Liver (tissue), 9 donors: ENCODE measurements around the gene CEBPG. TPM values are rescaled to one million over a fixed set of nuclear protein-coding genes. Genes with fewer than 3 reads are reported as not detected.

Source experiments
- DNase-seq: peaks from one replicate; pipeline ENCODE4 v3.0.0-alpha.2; 2017; ENCODE audit warnings: low spot score
- H3K27ac ChIP-seq, 2 donors: one replicate each; pipeline ENCODE4 v1.7.0; 2013; ENCODE audit warnings: inconsistent platforms in 2 of 2, low read length in 2 of 2, control low read depth in 1 of 2, low read depth in 1 of 2, mild to moderate bottlenecking in 1 of 2
- H3K27me3 ChIP-seq, 4 donors: one replicate each; pipeline versions ENCODE4 v1.6.1 to v1.7.0; 2013; ENCODE audit warnings: low read length in 3 of 4, inconsistent platforms in 1 of 4, mild to moderate bottlenecking in 1 of 4, moderate library complexity in 1 of 4; ENCODE audit not compliant: control insufficient read depth in 4 of 4, insufficient read depth in 4 of 4
- H3K36me3 ChIP-seq, 4 donors: one replicate each; pipeline versions ENCODE4 v1.6.1 to v1.7.0; 2013; ENCODE audit warnings: low read length in 3 of 4, mild to moderate bottlenecking in 3 of 4, low read depth in 1 of 4, moderate library complexity in 1 of 4; ENCODE audit not compliant: control insufficient read depth in 4 of 4, insufficient read depth in 3 of 4
- H3K4me1 ChIP-seq, 4 donors: one replicate each; pipeline versions ENCODE4 v1.6.1 to v1.7.0; 2013; ENCODE audit warnings: low read length in 3 of 4, mild to moderate bottlenecking in 3 of 4, moderate library complexity in 1 of 4; ENCODE audit not compliant: control insufficient read depth in 4 of 4, insufficient read depth in 4 of 4
- H3K4me3 ChIP-seq, 3 donors: one replicate each; pipeline versions ENCODE4 v1.6.1 to v1.7.0; 2013; ENCODE audit warnings: low read length in 3 of 3, control low read depth in 1 of 3, low read depth in 1 of 3, mild to moderate bottlenecking in 1 of 3
- H3K9ac ChIP-seq, 2 donors: one replicate each; pipeline ENCODE4 v1.7.0; 2013; ENCODE audit warnings: low read length in 2 of 2, mild to moderate bottlenecking in 2 of 2, moderate library complexity in 2 of 2, control low read depth in 1 of 2, low read depth in 1 of 2
- H3K9me3 ChIP-seq, 4 donors: one replicate each; pipeline versions ENCODE4 v1.6.1 to v1.7.0; 2013; ENCODE audit warnings: low read length in 3 of 4; ENCODE audit not compliant: control insufficient read depth in 4 of 4
- EGR1 ChIP-seq, 2 donors: IDR thresholded peaks; 2 replicates each; pipeline ENCODE4 v1.6.1; 2016 to 2018; ENCODE audit warnings: antibody characterized with exemption in 2 of 2, low read depth in 2 of 2
- FOXA1 ChIP-seq: IDR thresholded peaks from 2 replicates; pipeline ENCODE4 v1.6.1; 2016; ENCODE audit warnings: antibody characterized with exemption
- FOXA2 ChIP-seq: IDR thresholded peaks from 2 replicates; pipeline ENCODE4 v1.6.1; 2016; ENCODE audit warnings: antibody characterized with exemption
- HNF4A ChIP-seq, 2 donors: conservative IDR thresholded peaks; 2 replicates each; pipeline ENCODE4 v1.6.1; 2016; ENCODE audit warnings: antibody characterized with exemption in 2 of 2, mild to moderate bottlenecking in 2 of 2
- HNF4G ChIP-seq: IDR thresholded peaks from 2 replicates; pipeline ENCODE4 v1.6.1; 2016; ENCODE audit warnings: antibody characterized with exemption
- JUND ChIP-seq, 2 donors: IDR thresholded peaks; 2 replicates each; pipeline ENCODE4 v1.6.1; 2016; ENCODE audit warnings: antibody characterized with exemption in 2 of 2
- NR2F2 ChIP-seq: IDR thresholded peaks from 2 replicates; pipeline ENCODE4 v1.6.1; 2016; ENCODE audit warnings: antibody characterized with exemption
- RAD21 ChIP-seq, 2 donors: IDR thresholded peaks; 2 replicates each; pipeline ENCODE4 v1.6.1; 2016; ENCODE audit warnings: antibody characterized with exemption in 2 of 2, mild to moderate bottlenecking in 2 of 2
- RXRA ChIP-seq, 2 donors: IDR thresholded peaks; 2 replicates each; pipeline ENCODE4 v1.6.1; 2017 to 2018; ENCODE audit warnings: antibody characterized with exemption in 2 of 2, mild to moderate bottlenecking in 1 of 2
- SP1 ChIP-seq: IDR thresholded peaks from 2 replicates; pipeline ENCODE4 v1.6.1; 2018; ENCODE audit warnings: antibody characterized with exemption, mild to moderate bottlenecking
- TAF1 ChIP-seq: conservative IDR thresholded peaks from 2 replicates; pipeline ENCODE4 v1.6.1; 2016; ENCODE audit warnings: antibody characterized with exemption, mild to moderate bottlenecking
- YY1 ChIP-seq: IDR thresholded peaks from 2 replicates; pipeline ENCODE4 v1.6.1; 2016; ENCODE audit warnings: antibody characterized with exemption, mild to moderate bottlenecking
- WGBS: extraction: QIAGEN DNeasy Blood & Tissue Kit; methylation state at CpG from one replicate; pipeline ENCODE4 v1.1.7; 2013; 5-methylcytosine and 5-hydroxymethylcytosine counted together
- polyA plus RNA-seq, 2 donors: library from polyadenylated mRNA; stranded (reverse) in 1 of 2; unstranded in 1 of 2; fragments of 200-250 nt in 1 of 2; fragments of >200 nt in 1 of 2; fragmentation: Nextera tagmentation in 1 of 2; extraction: Ambion mirVana in 1 of 2; gene quantifications; one replicate each; pipeline versions ENCODE4 v1.2.1 to v1.2.3, GENCODE V29; 2013 to 2015
- total RNA-seq, 2 donors: library from RNA; depleted of rRNA; stranded (reverse); fragments of >200 nt; gene quantifications; one replicate each; pipeline ENCODE4 v1.2.3, GENCODE V29; 2014
- TF ChIP-seq, protein P1 (sequence below): IDR thresholded peaks from 2 replicates; pipeline ENCODE4 v1.6.1; 2016; ENCODE audit warnings: antibody characterized with exemption, mild to moderate bottlenecking
- TF ChIP-seq, protein P2 (sequence below): IDR thresholded peaks from 2 replicates; pipeline ENCODE4 v1.6.1; 2016; ENCODE audit warnings: antibody characterized with exemption
- TF ChIP-seq, protein P3 (sequence below): IDR thresholded peaks from 2 replicates; pipeline ENCODE4 v1.6.1; 2016; ENCODE audit warnings: antibody characterized with exemption
- TF ChIP-seq, protein P4 (sequence below): fragments of 150-350 bp; IDR thresholded peaks from 2 replicates; pipeline ENCODE4 v1.5.1; 2017; ENCODE audit warnings: improper control_type of control experiment, low read depth, low read length; ENCODE audit not compliant: missing input control
- donor health status: healthy.
- donor health status: healthy.
- donor health status: healthy.
- donor health status: healthy.
- donor health status: healthy.

The CEBPG gene
- total and polyA plus RNA-seq, 4 donors: 16.9 to 36.1 (median 24.2) TPM

DNA sequence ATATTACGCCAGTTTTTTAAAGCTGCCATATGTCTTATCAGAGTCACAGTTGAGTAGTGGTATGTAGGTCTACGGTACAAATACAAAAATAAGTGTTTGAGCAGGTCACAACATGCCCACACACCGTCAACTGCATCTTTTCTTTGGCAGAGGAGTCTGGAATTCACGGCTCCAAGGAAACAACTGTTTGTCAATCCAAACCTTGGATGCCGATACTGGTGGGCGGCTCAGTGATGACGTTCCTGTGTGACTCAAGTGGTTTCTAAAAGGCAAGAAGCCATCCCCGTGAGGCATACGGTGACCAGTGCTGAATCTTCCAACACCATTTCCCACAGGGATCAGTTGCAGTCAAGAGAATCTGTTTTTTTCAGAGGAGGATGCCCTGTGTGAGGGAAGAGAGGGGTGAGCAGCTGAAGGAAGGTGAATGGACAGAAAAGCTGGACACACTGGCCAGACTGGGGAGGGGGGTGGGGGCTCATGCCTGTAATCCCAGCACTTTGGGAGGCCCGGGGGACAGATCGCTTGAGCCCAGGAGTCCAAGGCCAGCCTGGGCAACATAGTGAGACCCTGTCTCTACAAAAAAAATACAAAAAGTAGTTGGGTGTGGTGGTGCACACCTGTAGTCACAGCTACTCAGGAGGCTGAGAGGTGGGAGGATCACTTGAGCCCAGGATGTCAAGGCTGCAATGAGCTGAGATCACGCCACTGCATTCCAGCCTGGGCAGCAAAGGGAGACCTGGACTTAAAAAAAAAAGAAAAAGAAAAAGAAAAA, 22.8 kb upstream of the CEBPG start:
- H3K27me3 ChIP-seq: no peaks in the 10 kb centered on the region

DNA sequence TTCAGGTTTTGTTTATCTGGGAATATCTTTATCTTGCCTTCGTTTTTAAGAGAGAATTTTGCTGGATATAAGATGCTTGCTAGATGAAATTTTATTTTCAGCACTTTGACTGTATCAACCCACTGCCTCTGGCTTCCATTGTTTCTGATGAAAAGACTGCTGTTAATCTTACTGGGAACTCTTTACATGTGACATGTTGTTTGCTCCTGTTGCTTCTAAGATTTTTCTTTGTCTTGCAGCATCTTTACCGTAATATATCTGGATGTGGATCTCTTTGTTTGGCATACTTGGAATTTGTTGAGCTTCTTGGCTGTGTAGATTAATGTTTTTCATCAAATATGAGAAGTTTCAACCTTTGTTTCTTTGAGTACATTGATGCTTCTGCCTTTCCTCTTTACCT, 18.0 kb upstream of the CEBPG start:
- Histone ChIP-seq H3K36me3 (no peaks in the 10 kb centered on the region), H3K9me3 (no peaks in the 10 kb centered on the region), H3K4me1 (no peaks in the 10 kb centered on the region), H3K27ac (no peak overlapping the region), H3K4me3 (no peak overlapping the region), H3K27me3 (no peaks in the 10 kb centered on the region), H3K9ac (no peak overlapping the region)
- no peak for DNase-seq
- WGBS: 85% methylated on average over 2 of the region's 2 CpGs
- TF ChIP-seq YY1 (no peak), EGR1 (IDR thresholded peaks at IDR 0.05; ENCODE audit: low read depth in 2 of 2) (no peak), SP1 (no peak), HNF4A (conservative IDR thresholded peaks at IDR 0.05) (no peak)
- TF ChIP-seq, protein P1, sequence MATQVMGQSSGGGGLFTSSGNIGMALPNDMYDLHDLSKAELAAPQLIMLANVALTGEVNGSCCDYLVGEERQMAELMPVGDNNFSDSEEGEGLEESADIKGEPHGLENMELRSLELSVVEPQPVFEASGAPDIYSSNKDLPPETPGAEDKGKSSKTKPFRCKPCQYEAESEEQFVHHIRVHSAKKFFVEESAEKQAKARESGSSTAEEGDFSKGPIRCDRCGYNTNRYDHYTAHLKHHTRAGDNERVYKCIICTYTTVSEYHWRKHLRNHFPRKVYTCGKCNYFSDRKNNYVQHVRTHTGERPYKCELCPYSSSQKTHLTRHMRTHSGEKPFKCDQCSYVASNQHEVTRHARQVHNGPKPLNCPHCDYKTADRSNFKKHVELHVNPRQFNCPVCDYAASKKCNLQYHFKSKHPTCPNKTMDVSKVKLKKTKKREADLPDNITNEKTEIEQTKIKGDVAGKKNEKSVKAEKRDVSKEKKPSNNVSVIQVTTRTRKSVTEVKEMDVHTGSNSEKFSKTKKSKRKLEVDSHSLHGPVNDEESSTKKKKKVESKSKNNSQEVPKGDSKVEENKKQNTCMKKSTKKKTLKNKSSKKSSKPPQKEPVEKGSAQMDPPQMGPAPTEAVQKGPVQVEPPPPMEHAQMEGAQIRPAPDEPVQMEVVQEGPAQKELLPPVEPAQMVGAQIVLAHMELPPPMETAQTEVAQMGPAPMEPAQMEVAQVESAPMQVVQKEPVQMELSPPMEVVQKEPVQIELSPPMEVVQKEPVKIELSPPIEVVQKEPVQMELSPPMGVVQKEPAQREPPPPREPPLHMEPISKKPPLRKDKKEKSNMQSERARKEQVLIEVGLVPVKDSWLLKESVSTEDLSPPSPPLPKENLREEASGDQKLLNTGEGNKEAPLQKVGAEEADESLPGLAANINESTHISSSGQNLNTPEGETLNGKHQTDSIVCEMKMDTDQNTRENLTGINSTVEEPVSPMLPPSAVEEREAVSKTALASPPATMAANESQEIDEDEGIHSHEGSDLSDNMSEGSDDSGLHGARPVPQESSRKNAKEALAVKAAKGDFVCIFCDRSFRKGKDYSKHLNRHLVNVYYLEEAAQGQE: no peak
- TF ChIP-seq, protein P2, sequence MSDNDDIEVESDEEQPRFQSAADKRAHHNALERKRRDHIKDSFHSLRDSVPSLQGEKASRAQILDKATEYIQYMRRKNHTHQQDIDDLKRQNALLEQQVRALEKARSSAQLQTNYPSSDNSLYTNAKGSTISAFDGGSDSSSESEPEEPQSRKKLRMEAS: no peak

More for the DNA sequence above, 22.8 kb upstream of the CEBPG start:
- Histone ChIP-seq H3K27ac (no peak overlapping the region), H3K4me1 (peaks cover 4 to 24% (median 18%) of the 10 kb centered on the region in 4 donors), H3K4me3 (no peak overlapping the region), H3K9ac (no peak overlapping the region), H3K36me3 (no peaks in the 10 kb centered on the region), H3K9me3 (no peaks in the 10 kb centered on the region)
- TF ChIP-seq HNF4G (no peak), JUND (IDR thresholded peaks at IDR 0.05) (no peak), NR2F2 (no peak), SP1 (no peak), EGR1 (IDR thresholded peaks at IDR 0.05; ENCODE audit: low read depth in 2 of 2) (no peak), RAD21 (IDR thresholded peaks at IDR 0.05) (no peak), FOXA2 (no peak), YY1 (no peak), TAF1 (no peak)
- TF ChIP-seq, protein P2: no peak
- TF ChIP-seq, protein P3, sequence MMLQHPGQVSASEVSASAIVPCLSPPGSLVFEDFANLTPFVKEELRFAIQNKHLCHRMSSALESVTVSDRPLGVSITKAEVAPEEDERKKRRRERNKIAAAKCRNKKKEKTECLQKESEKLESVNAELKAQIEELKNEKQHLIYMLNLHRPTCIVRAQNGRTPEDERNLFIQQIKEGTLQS: no peak
- WGBS: 83% methylated on average over 12 of the region's 12 CpGs
- DNase-seq: no peak

DNA sequence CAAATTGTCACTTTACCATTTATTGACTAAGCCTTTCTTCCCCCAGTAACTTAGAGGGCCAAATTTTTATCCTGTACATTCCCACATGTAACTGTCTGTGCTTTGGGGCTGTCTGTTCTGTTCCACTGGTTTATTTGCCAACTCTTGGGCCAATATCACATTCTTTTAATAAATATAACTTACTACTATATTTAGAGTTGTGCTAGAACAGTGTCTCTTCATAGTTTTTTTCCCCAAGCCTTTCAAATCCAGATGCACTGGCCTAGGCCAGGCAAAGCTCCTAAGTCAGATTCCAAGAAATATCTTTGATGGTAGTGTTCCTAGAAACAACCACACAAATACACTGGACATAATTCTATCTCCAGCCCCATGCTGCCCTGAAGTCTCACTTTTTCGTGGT, 16.0 kb upstream of the CEBPG start:
- no peak for DNase-seq
- Histone ChIP-seq H3K27ac (no peak overlapping the region), H3K4me3 (no peak overlapping the region), H3K36me3 (no peaks in the 10 kb centered on the region), H3K9ac (no peak overlapping the region), H3K4me1 (no peaks in the 10 kb centered on the region), H3K27me3 (no peaks in the 10 kb centered on the region), H3K9me3 (no peaks in the 10 kb centered on the region)
- TF ChIP-seq, protein P3: no peak
- no peak for TF ChIP-seq RXRA (IDR thresholded peaks at IDR 0.05)
- no peak for TF ChIP-seq FOXA1
- TF ChIP-seq, protein P4, sequence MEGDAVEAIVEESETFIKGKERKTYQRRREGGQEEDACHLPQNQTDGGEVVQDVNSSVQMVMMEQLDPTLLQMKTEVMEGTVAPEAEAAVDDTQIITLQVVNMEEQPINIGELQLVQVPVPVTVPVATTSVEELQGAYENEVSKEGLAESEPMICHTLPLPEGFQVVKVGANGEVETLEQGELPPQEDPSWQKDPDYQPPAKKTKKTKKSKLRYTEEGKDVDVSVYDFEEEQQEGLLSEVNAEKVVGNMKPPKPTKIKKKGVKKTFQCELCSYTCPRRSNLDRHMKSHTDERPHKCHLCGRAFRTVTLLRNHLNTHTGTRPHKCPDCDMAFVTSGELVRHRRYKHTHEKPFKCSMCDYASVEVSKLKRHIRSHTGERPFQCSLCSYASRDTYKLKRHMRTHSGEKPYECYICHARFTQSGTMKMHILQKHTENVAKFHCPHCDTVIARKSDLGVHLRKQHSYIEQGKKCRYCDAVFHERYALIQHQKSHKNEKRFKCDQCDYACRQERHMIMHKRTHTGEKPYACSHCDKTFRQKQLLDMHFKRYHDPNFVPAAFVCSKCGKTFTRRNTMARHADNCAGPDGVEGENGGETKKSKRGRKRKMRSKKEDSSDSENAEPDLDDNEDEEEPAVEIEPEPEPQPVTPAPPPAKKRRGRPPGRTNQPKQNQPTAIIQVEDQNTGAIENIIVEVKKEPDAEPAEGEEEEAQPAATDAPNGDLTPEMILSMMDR: no peak
- no peak for TF ChIP-seq TAF1
- no peak for TF ChIP-seq EGR1 (IDR thresholded peaks at IDR 0.05; ENCODE audit: low read depth in 2 of 2)
- no peak for TF ChIP-seq RAD21 (IDR thresholded peaks at IDR 0.05)
- no peak for TF ChIP-seq SP1
- 67% methylated on average over 1 of the region's 1 CpG for whole genome bisulfite sequencing
